Measurements from ENCODE around the gene RBP4.

RBP4 gene

GRCh38 chr10:93568105-93568390 lies 33.0 kb downstream of the RBP4 start:
- no peak overlapping the region for H3K4me3 ChIP-seq (ENCODE audit: low read depth, low read length)
- no peak for TF ChIP-seq CTCF (IDR thresholded peaks at IDR 0.05; ENCODE audit: low read depth, low read length, missing control alignments)
- no peak for DNase-seq (ENCODE audit: low read depth)

GRCh38 chr10:93567277-93568104 lies 33.5 kb downstream of the RBP4 start:
- no peak for DNase-seq (ENCODE audit: low read depth)
- no peak overlapping the region for H3K4me3 ChIP-seq (ENCODE audit: low read depth, low read length)
- TF ChIP-seq CTCF (IDR thresholded peaks at IDR 0.05; ENCODE audit: low read depth, low read length, missing control alignments): no peak

- TF ChIP-seq CTCF (IDR thresholded peaks at IDR 0.05; ENCODE audit: low read depth, low read length, missing control alignments): no peak
- DNase-seq (ENCODE audit: low read depth): no peak
- no peak within 1 kb of the TSS for H3K4me3 ChIP-seq (ENCODE audit: low read depth, low read length)
These were observed 34.4 kb downstream of the RBP4 start, which contains the start of gene FFAR4 for GRCh38 chr10:93566435-93567276. Gene FFAR4, plus strand, starts transcription at chr10:93566665. Its CDS starts 56 bp downstream, at chr10:93566721.

- DNase-seq (ENCODE audit: low read depth): no peak
- no peak for TF ChIP-seq CTCF (IDR thresholded peaks at IDR 0.05; ENCODE audit: low read depth, low read length, missing control alignments)
- H3K4me3 ChIP-seq (ENCODE audit: low read depth, low read length): no peak overlapping the region
These were observed 35.6 kb downstream of the RBP4 start for GRCh38 chr10:93565446-93565845.

- DNase-seq (ENCODE audit: low read depth): no peak
- no peak for TF ChIP-seq CTCF (IDR thresholded peaks at IDR 0.05; ENCODE audit: low read depth, low read length, missing control alignments)
- H3K4me3 ChIP-seq (ENCODE audit: low read depth, low read length): no peak overlapping the region
These were observed 40.5 kb downstream of the RBP4 start for GRCh38 chr10:93560541-93560940.

- no peak for TF ChIP-seq CTCF (IDR thresholded peaks at IDR 0.05; ENCODE audit: low read depth, low read length, missing control alignments)
These were observed 41.5 kb downstream of the RBP4 start for GRCh38 chr10:93559490-93559889.

More at GRCh38 chr10:93559490-93559889, 41.5 kb downstream of the RBP4 start:
- H3K4me3 ChIP-seq (ENCODE audit: low read depth, low read length): no peak overlapping the region
- DNase-seq (ENCODE audit: low read depth): no peak
